SK-N-SH (cell line): ENCODE results near the gene L3MBTL1. TPM values are rescaled to one million over a fixed set of nuclear protein-coding genes. Genes with fewer than 3 reads are reported as not detected.

Experiments used
- CTCF ChIA-PET: fragments of 300-600, 350-600 bp; formaldehyde crosslinking; extraction: SDS; loops from one replicate; lab custom pipeline; 2021; lab: Yijun Ruan, JAX
- POLR2A ChIA-PET: fragments of 350-600 bp; sonication (Branson Sonifier 250); formaldehyde crosslinking; extraction: SDS; loops from one replicate; lab custom pipeline; 2020; ENCODE audit warnings: antibody characterized with exemption, inconsistent platforms; lab: Yijun Ruan, JAX
- DNase-seq: peaks from one replicate; pipeline ENCODE4 v3.0.0; 2012
- H2AFZ ChIP-seq: fragments of 200-600 bp; sonication (generic); 2 replicates; pipeline ENCODE4 v1.8.1; 2016; ENCODE audit warnings: antibody characterized with exemption, mild to moderate bottlenecking, low read depth
- H3F3A ChIP-seq: fragments of 200-600 bp; sonication (generic); replicated peaks from 2 replicates; pipeline ENCODE3; 2016; ENCODE audit warnings: antibody characterized with exemption, mild to moderate bottlenecking; ENCODE audit not compliant: insufficient read depth
- H3K27ac ChIP-seq, 2 experiments: fragments of 200-500 bp in 1 of 2; fragments of 200-600 bp in 1 of 2; sonication (Bioruptor generic) in 1 of 2; sonication (generic), shearing (Covaris generic) in 1 of 2; 2 replicates each; pipeline versions ENCODE4 v1.5.1 to v1.6.1; 2014 to 2016; ENCODE audit warnings: low read depth in 2 of 2, inconsistent platforms in 1 of 2, low read length in 1 of 2, mild to moderate bottlenecking in 1 of 2, mixed read lengths in 1 of 2
- H3K27me3 ChIP-seq: fragments of 200-600 bp; sonication (generic), shearing (Covaris generic); 2 replicates; pipeline ENCODE4 v1.6.1; 2016; ENCODE audit warnings: mixed run types; ENCODE audit not compliant: insufficient read depth
- H3K36me3 ChIP-seq, 2 experiments: fragments of 200-500 bp in 1 of 2; fragments of 200-600 bp in 1 of 2; sonication (Bioruptor generic) in 1 of 2; sonication (generic) in 1 of 2; replicated peaks in 1 of 2; 2 replicates each; pipeline versions ENCODE3 to v1.5.1; 2014 to 2016; ENCODE audit warnings: low read length in 1 of 2, mild to moderate bottlenecking in 1 of 2; ENCODE audit not compliant: insufficient read depth in 2 of 2, control insufficient read depth in 1 of 2
- H3K4me1 ChIP-seq, 2 experiments: fragments of 200-500 bp in 1 of 2; fragments of 200-600 bp in 1 of 2; sonication (Bioruptor generic) in 1 of 2; sonication (generic), shearing (Covaris generic) in 1 of 2; 2 replicates each; pipeline versions ENCODE4 v1.5.1 to v1.6.1; 2014 to 2016; ENCODE audit warnings: low read depth in 1 of 2, low read length in 1 of 2, mixed run types in 1 of 2; ENCODE audit not compliant: insufficient read depth in 2 of 2, control insufficient read depth in 1 of 2
- H3K4me2 ChIP-seq: fragments of 200-600 bp; sonication (generic), shearing (Covaris generic); 2 replicates; pipeline ENCODE4 v1.6.1; 2017; ENCODE audit warnings: mixed run types
- H3K4me3 ChIP-seq, 2 experiments: fragments of 200-500 bp in 1 of 2; fragments of 200-600 bp in 1 of 2; sonication (Bioruptor generic) in 1 of 2; sonication (generic), shearing (Covaris generic) in 1 of 2; 2 replicates each; pipeline versions ENCODE4 v1.5.1 to v1.8.1; 2014 to 2016; ENCODE audit warnings: low read depth in 2 of 2, inconsistent platforms in 1 of 2, low read length in 1 of 2, mild to moderate bottlenecking in 1 of 2, mixed read lengths in 1 of 2, moderate library complexity in 1 of 2
- H3K79me2 ChIP-seq: fragments of 200-600 bp; sonication (generic); 2 replicates; pipeline ENCODE4 v1.8.1; 2017; ENCODE audit warnings: mild to moderate bottlenecking; ENCODE audit not compliant: insufficient read depth
- H3K9ac ChIP-seq: fragments of 200-600 bp; sonication (generic); 2 replicates; pipeline ENCODE4 v1.6.1; 2017; ENCODE audit warnings: mixed run types
- H3K9me2 ChIP-seq: fragments of 200-600 bp; sonication (generic); 2 replicates; pipeline ENCODE4 v1.6.1; 2017; ENCODE audit warnings: mixed run types
- H3K9me3 ChIP-seq: fragments of 200-600 bp; sonication (generic); 2 replicates; pipeline ENCODE4 v1.6.1; 2017; ENCODE audit warnings: mixed run types, mild to moderate bottlenecking, moderate library complexity
- H4K20me1 ChIP-seq: fragments of 200-600 bp; sonication (generic); 2 replicates; pipeline ENCODE4 v1.6.1; 2017; ENCODE audit warnings: mild to moderate bottlenecking, mixed run types; ENCODE audit not compliant: insufficient read depth
- CTCF ChIP-seq: fragments of 200-600 bp; sonication (generic); IDR thresholded peaks from 2 replicates; pipeline ENCODE4 v1.6.1; 2017; ENCODE audit warnings: antibody characterized with exemption, mild to moderate bottlenecking, moderate library complexity
- ELF1 ChIP-seq: IDR thresholded peaks from 2 replicates; pipeline ENCODE4 v1.4.0; 2012
- EZH2phosphoT487 ChIP-seq: fragments of 200-600 bp; sonication (generic); IDR thresholded peaks from 2 replicates; pipeline ENCODE4 v1.6.1; 2017; ENCODE audit warnings: low read depth, mixed run types, mild to moderate bottlenecking, antibody characterized with exemption, moderate library complexity, borderline replicate concordance
- FOXJ3 ChIP-seq: sonication (generic); formaldehyde crosslinking; IDR thresholded peaks from 2 replicates; pipeline ENCODE4 v1.5.1; 2020; ENCODE audit warnings: mild to moderate bottlenecking, missing genetic modification reagents
- FOXM1 ChIP-seq: IDR thresholded peaks from 2 replicates; pipeline ENCODE4 v1.4.0; 2012; ENCODE audit warnings: low read depth, mild to moderate bottlenecking
- GATA2 ChIP-seq: sonication (generic); formaldehyde crosslinking; IDR thresholded peaks from 2 replicates; pipeline ENCODE4 v1.5.0; 2020; ENCODE audit warnings: mild to moderate bottlenecking, missing genetic modification reagents
- MAX ChIP-seq: IDR thresholded peaks from 2 replicates; pipeline ENCODE4 v1.4.0; 2012; ENCODE audit warnings: low read depth
- MEF2A ChIP-seq: IDR thresholded peaks from 2 replicates; pipeline ENCODE4 v1.4.0; 2012; ENCODE audit warnings: low read depth, borderline replicate concordance
- RFX5 ChIP-seq: IDR thresholded peaks from 2 replicates; pipeline ENCODE4 v1.6.1; 2012; ENCODE audit warnings: mild to moderate bottlenecking, improper control_type of control experiment, low read length
- RXRA ChIP-seq: IDR thresholded peaks from 2 replicates; pipeline ENCODE4 v1.4.0; 2012; ENCODE audit warnings: low read depth, mild to moderate bottlenecking, borderline replicate concordance
- SMC3 ChIP-seq: IDR thresholded peaks from 2 replicates; pipeline ENCODE4 v1.6.1; 2012; ENCODE audit warnings: low read depth, low read length, improper control_type of control experiment
- YY1 ChIP-seq: IDR thresholded peaks from 2 replicates; pipeline ENCODE4 v1.4.0; 2012; ENCODE audit warnings: low read depth, mild to moderate bottlenecking
- WGBS: methylation state at CpG from one replicate; pipeline ENCODE4 v1.1.6; 2017; ENCODE audit warnings: low lambda C conversion rate; 5-methylcytosine and 5-hydroxymethylcytosine counted together
- polyA plus RNA-seq, 3 experiments: library from polyadenylated mRNA; depleted of rRNA; stranded (reverse); fragments of >200 nt; gene quantifications; 2 replicates each; pipeline ENCODE4 v1.2.3, GENCODE V29; 2012
- TF ChIP-seq, protein P1 (sequence below): IDR thresholded peaks from 2 replicates; pipeline ENCODE4 v1.6.1; 2012; ENCODE audit warnings: mild to moderate bottlenecking, low read depth, low read length, moderate library complexity
- TF ChIP-seq, protein P2 (sequence below): IDR thresholded peaks from 2 replicates; pipeline ENCODE4 v1.4.0; 2012; ENCODE audit warnings: low read depth, borderline replicate concordance

The L3MBTL1 gene
- polyA plus RNA-seq, 1 of the 3 experiments (the other 2 are of a cell fraction) = 8.9 TPM

DNA sequence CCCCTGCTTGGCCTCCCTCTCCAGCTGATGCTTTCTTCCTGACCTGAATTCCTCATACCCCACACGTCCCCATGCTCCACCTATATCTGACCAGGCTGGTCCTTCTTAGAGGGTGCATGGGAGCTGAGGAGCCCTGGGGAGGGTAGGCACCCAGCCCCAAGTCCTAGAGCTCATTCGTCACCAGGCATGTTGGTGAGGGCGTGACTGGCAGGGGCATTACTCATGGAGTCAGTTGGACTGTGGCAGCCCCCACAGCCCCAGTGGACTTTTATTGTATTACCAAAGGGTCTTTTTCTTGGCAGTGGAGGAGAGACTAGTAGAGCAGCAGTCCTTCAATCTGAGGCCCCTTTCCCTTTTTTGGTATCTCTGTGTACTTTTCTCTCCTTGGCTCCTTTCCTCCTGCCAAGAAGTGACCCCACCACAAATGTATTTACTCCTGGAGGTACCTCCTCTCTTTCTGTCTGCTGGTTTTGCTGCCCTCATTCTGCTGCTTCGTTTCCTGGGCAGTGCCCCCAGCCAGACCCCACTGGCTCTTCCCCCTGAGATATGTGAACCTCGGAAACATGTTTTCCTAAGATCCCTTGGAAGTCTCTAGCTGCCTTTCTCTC, 40.9 kb downstream of the L3MBTL1 start:
- no peak overlapping the region for H3K27ac ChIP-seq
- H3K79me2 ChIP-seq = no peaks in the 10 kb centered on the region
- no peak for DNase-seq
- H3K4me1 ChIP-seq = no peaks in the 10 kb centered on the region; a peak in 1 of 4 replicates
- CTCF ChIA-PET = interaction anchor here (4.8 kb wide), 1 partner anchor 11 kb away, joined by 41 read pairs; no protein-coding TSS in a partner anchor
- 53% methylated on average over 4 of the region's 5 CpGs for WGBS
- no peak overlapping the region for H2AFZ ChIP-seq
- H3K9me3 ChIP-seq = no peaks in the 10 kb centered on the region
- TF ChIP-seq CTCF = no peak
- TF ChIP-seq, all 33 proteins: peak for 0
- no peak overlapping the region for H3K4me3 ChIP-seq
- POLR2A ChIA-PET = no interaction called here
- H3F3A ChIP-seq = no peaks in the 10 kb centered on the region
- H3K9me2 ChIP-seq = no peaks in the 10 kb centered on the region
- H3K36me3 ChIP-seq = peaks cover 0 to 3% of the 10 kb centered on the region in 2 experiments
- no peaks in the 10 kb centered on the region for H4K20me1 ChIP-seq
- no peak overlapping the region for H3K9ac ChIP-seq
- H3K27me3 ChIP-seq = no peaks in the 10 kb centered on the region
- H3K4me2 ChIP-seq = no peak overlapping the region

GRCh38 chr20:43549416-43550065, 42.0 kb downstream of the L3MBTL1 start:
- no peak overlapping the region for H2AFZ ChIP-seq
- DNase-seq = no peak
- TF ChIP-seq MEF2A (no peak), RXRA (no peak), SMC3 (no peak), FOXM1 (no peak), EZH2phosphoT487 (no peak), RFX5 (no peak), YY1 (no peak), MAX (no peak), FOXJ3 (CRISPR knock-in tag) (no peak), ELF1 (no peak), GATA2 (no peak)
- TF ChIP-seq, protein P1, sequence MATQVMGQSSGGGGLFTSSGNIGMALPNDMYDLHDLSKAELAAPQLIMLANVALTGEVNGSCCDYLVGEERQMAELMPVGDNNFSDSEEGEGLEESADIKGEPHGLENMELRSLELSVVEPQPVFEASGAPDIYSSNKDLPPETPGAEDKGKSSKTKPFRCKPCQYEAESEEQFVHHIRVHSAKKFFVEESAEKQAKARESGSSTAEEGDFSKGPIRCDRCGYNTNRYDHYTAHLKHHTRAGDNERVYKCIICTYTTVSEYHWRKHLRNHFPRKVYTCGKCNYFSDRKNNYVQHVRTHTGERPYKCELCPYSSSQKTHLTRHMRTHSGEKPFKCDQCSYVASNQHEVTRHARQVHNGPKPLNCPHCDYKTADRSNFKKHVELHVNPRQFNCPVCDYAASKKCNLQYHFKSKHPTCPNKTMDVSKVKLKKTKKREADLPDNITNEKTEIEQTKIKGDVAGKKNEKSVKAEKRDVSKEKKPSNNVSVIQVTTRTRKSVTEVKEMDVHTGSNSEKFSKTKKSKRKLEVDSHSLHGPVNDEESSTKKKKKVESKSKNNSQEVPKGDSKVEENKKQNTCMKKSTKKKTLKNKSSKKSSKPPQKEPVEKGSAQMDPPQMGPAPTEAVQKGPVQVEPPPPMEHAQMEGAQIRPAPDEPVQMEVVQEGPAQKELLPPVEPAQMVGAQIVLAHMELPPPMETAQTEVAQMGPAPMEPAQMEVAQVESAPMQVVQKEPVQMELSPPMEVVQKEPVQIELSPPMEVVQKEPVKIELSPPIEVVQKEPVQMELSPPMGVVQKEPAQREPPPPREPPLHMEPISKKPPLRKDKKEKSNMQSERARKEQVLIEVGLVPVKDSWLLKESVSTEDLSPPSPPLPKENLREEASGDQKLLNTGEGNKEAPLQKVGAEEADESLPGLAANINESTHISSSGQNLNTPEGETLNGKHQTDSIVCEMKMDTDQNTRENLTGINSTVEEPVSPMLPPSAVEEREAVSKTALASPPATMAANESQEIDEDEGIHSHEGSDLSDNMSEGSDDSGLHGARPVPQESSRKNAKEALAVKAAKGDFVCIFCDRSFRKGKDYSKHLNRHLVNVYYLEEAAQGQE = no peak
- TF ChIP-seq, protein P2, sequence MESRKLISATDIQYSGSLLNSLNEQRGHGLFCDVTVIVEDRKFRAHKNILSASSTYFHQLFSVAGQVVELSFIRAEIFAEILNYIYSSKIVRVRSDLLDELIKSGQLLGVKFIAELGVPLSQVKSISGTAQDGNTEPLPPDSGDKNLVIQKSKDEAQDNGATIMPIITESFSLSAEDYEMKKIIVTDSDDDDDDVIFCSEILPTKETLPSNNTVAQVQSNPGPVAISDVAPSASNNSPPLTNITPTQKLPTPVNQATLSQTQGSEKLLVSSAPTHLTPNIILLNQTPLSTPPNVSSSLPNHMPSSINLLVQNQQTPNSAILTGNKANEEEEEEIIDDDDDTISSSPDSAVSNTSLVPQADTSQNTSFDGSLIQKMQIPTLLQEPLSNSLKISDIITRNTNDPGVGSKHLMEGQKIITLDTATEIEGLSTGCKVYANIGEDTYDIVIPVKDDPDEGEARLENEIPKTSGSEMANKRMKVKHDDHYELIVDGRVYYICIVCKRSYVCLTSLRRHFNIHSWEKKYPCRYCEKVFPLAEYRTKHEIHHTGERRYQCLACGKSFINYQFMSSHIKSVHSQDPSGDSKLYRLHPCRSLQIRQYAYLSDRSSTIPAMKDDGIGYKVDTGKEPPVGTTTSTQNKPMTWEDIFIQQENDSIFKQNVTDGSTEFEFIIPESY = no peak
- TF ChIP-seq, all 33 proteins: peak for 0
- no peaks in the 10 kb centered on the region for H3K9me2 ChIP-seq
- no peak overlapping the region for H3K4me2 ChIP-seq
- 94% methylated on average over 2 of the region's 4 CpGs for WGBS
- no peaks in the 10 kb centered on the region for H3F3A ChIP-seq
- no peaks in the 10 kb centered on the region for H3K27me3 ChIP-seq
- peaks cover 0 to 3% of the 10 kb centered on the region in 2 experiments for H3K36me3 ChIP-seq
- no peaks in the 10 kb centered on the region; a peak in 1 of 4 replicates for H3K4me1 ChIP-seq
- H3K27ac ChIP-seq = no peak overlapping the region
- H3K4me3 ChIP-seq = no peak overlapping the region
- H3K9me3 ChIP-seq = no peaks in the 10 kb centered on the region
- CTCF ChIA-PET = interaction anchor here (1.0 to 4.8 kb wide), 3 partner anchors 12 to 532 kb away, joined by 3 to 41 read pairs (median 3); no protein-coding TSS in a partner anchor
- POLR2A ChIA-PET = no interaction called here
- H4K20me1 ChIP-seq = no peaks in the 10 kb centered on the region
- H3K79me2 ChIP-seq = no peaks in the 10 kb centered on the region
- H3K9ac ChIP-seq = no peak overlapping the region
